ENCODE measurements around the gene OR2A5.
"Not testable (repeated sequence)": the region's sequence is repeated elsewhere in the genome, so short reads cannot be mapped to it uniquely, and the experiment has no call there.

OR2A5 gene

GRCh38 chr7:144048648-144049047 is at the start of gene OR2A5:
OR2A5 (plus strand) TSS chr7:144048948; CDS start chr7:144050402, 1,454 bp downstream.
- no peak for DNase-seq

GRCh38 chr7:144000020-144000419 is 48.7 kb upstream of the OR2A5 start, which contains the start of gene OR6B1:
OR6B1 (plus strand) TSS chr7:144000320; CDS start chr7:144003997, 3,677 bp downstream.
- no peak for DNase-seq

- no peak for DNase-seq
Measured at GRCh38 chr7:144001543-144001942, 47.2 kb upstream of the OR2A5 start.

- no peak for DNase-seq
Measured at GRCh38 chr7:144004703-144005102, 44.0 kb upstream of the OR2A5 start.

- no peak for DNase-seq
Measured at GRCh38 chr7:144006029-144006691, 42.6 kb upstream of the OR2A5 start.

GRCh38 chr7:144006692-144007042 is 42.1 kb upstream of the OR2A5 start:
- no peak for DNase-seq

GRCh38 chr7:144009361-144009760 is 39.4 kb upstream of the OR2A5 start:
- no peak for DNase-seq

- not testable (repeated sequence) for DNase-seq
Measured at GRCh38 chr7:144010061-144010460, 38.7 kb upstream of the OR2A5 start.

- not testable (repeated sequence) for DNase-seq
Measured at GRCh38 chr7:144010821-144011220, 37.9 kb upstream of the OR2A5 start.

GRCh38 chr7:144011458-144012230 is 37.1 kb upstream of the OR2A5 start:
- no peak for DNase-seq

- no peak for DNase-seq
Measured at GRCh38 chr7:144018065-144018464, 30.7 kb upstream of the OR2A5 start.

- DNase-seq: no peak
Measured at GRCh38 chr7:144019457-144019856, 29.3 kb upstream of the OR2A5 start.

- no peak for DNase-seq
Measured at GRCh38 chr7:144020340-144020739, 28.4 kb upstream of the OR2A5 start.

- DNase-seq: no peak
Measured at GRCh38 chr7:144022169-144022568, 26.6 kb upstream of the OR2A5 start.

GRCh38 chr7:144023171-144023827 is 25.4 kb upstream of the OR2A5 start:
- DNase-seq: no peak

GRCh38 chr7:144024213-144024612 is 24.5 kb upstream of the OR2A5 start:
- no peak for DNase-seq

GRCh38 chr7:144026203-144026883 is 22.4 kb upstream of the OR2A5 start:
- no peak for DNase-seq

- no peak for DNase-seq
Measured at GRCh38 chr7:144027070-144027469, 21.7 kb upstream of the OR2A5 start.

GRCh38 chr7:144027974-144028373 is 20.8 kb upstream of the OR2A5 start:
- DNase-seq: no peak

- DNase-seq: no peak
Measured at GRCh38 chr7:144028547-144028946, 20.2 kb upstream of the OR2A5 start.

- no peak for DNase-seq
Measured at GRCh38 chr7:144032516-144032915, 16.2 kb upstream of the OR2A5 start.

GRCh38 chr7:144032985-144033709 is 15.6 kb upstream of the OR2A5 start:
- DNase-seq: no peak

- DNase-seq: no peak
Measured at GRCh38 chr7:144035385-144035784, 13.4 kb upstream of the OR2A5 start.

All from NCI-H146 (cell line).